HepG2 (cell line): ENCODE measurements around the gene NEURL1. TPM values are rescaled to one million over a fixed set of nuclear protein-coding genes. Genes with fewer than 3 reads are reported as not detected.

Experiments
- ATAC-seq: fragments of 200-7000 bp; cut with Tn5 transposase; 3 replicates; pipeline ENCODE4 v1.9.1; 2020; ENCODE audit warnings: mild to moderate bottlenecking, moderate library complexity
- BruUV-seq: library from RNA; stranded (reverse); fragments of 400-500 nt; replicated peaks from 2 replicates; lab custom pipeline; 2021; lab: Mats Ljungman, UMichigan
- CTCF ChIA-PET: fragments of 300-600 bp; formaldehyde crosslinking; extraction: SDS; loops from one replicate; lab custom pipeline; 2021; ENCODE audit warnings: low total read pairs, inconsistent platforms, low intra/inter-chr PET ratio; lab: Yijun Ruan, JAX
- POLR2A ChIA-PET: fragments of 350-600 bp; sonication (Branson Sonifier 250); formaldehyde crosslinking; loops from one replicate; lab custom pipeline; 2020; ENCODE audit warnings: antibody characterized with exemption, inconsistent platforms; lab: Yijun Ruan, JAX
- DNase-seq: peaks from one replicate; pipeline ENCODE4 v3.0.0-alpha.2; 2015; ENCODE audit warnings: low spot score
- FAIRE-seq: peaks from 3 replicates; lab custom pipeline; 2011; peaks lifted over from hg19 to GRCh38; lab: Jason Lieb, UNC
- H2AFZ ChIP-seq: one replicate; pipeline ENCODE4 v1.6.1; 2011; ENCODE audit warnings: low read length, inconsistent platforms
- H3K27ac ChIP-seq: fragments of 300-600 bp; 3 replicates; pipeline ENCODE4 v1.8.0; 2011; ENCODE audit warnings: mixed run types, mild to moderate bottlenecking, mixed read lengths, low read length, inconsistent platforms; ENCODE audit not compliant: insufficient read depth; ENCODE audit errors: extremely low read length
- H3K27me3 ChIP-seq, 2 experiments: fragments of 200-600 bp in 1 of 2; 2 replicates in 1 of 2; 3 replicates in 1 of 2; pipeline versions ENCODE4 v1.6.0 to v1.8.0; 2011; ENCODE audit warnings: low read length in 2 of 2, mild to moderate bottlenecking in 2 of 2, moderate library complexity in 2 of 2, inconsistent platforms in 1 of 2; ENCODE audit not compliant: insufficient read depth in 2 of 2, control insufficient read depth in 1 of 2
- H3K36me3 ChIP-seq, 2 experiments: fragments of 200-600 bp in 1 of 2; replicated peaks in 1 of 2; 2 replicates in 1 of 2; 3 replicates in 1 of 2; pipeline versions ENCODE4 v1.5.1 to v1.8.0; 2011; ENCODE audit warnings: low read length in 2 of 2, inconsistent platforms in 1 of 2; ENCODE audit not compliant: insufficient read depth in 2 of 2, control insufficient read depth in 1 of 2
- H3K4me1 ChIP-seq: 2 replicates; pipeline ENCODE4 v1.5.1; 2012; ENCODE audit warnings: low read length, inconsistent platforms; ENCODE audit not compliant: insufficient read depth
- H3K4me2 ChIP-seq: 2 replicates; pipeline ENCODE4 v1.6.0; 2011; ENCODE audit warnings: low read depth, low read length, inconsistent platforms
- H3K4me3 ChIP-seq, 3 experiments: fragments of 200-600 bp in 1 of 3; sonication (generic), shearing (Covaris generic) in 1 of 3; replicated peaks in 1 of 3; 2 replicates each; pipeline ENCODE4 v1.5.1; 2011 to 2016; ENCODE audit warnings: low read length in 3 of 3, inconsistent platforms in 2 of 3, low read depth in 2 of 3, mild to moderate bottlenecking in 2 of 3, control low read depth in 1 of 3, mixed read lengths in 1 of 3; ENCODE audit not compliant: insufficient read depth in 1 of 3
- H3K79me2 ChIP-seq: one replicate; pipeline ENCODE4 v1.6.1; 2011; ENCODE audit warnings: low read length, inconsistent platforms; ENCODE audit not compliant: insufficient read depth
- H3K9ac ChIP-seq: 2 replicates; pipeline ENCODE4 v1.6.0; 2011; ENCODE audit warnings: mild to moderate bottlenecking, low read depth, low read length, inconsistent platforms; ENCODE audit not compliant: insufficient read depth
- H3K9me3 ChIP-seq: 2 replicates; pipeline ENCODE4 v1.5.1; 2012; ENCODE audit warnings: mild to moderate bottlenecking, low read length
- H4K20me1 ChIP-seq: 2 replicates; pipeline ENCODE4 v1.6.0; 2011; ENCODE audit warnings: inconsistent platforms, mild to moderate bottlenecking, low read length, moderate library complexity; ENCODE audit not compliant: insufficient read depth
- GABPA ChIP-seq, 2 experiments: IDR thresholded peaks; 2 replicates each; pipeline ENCODE4 v1.6.1; 2011 to 2016; ENCODE audit warnings: low read depth in 2 of 2, low read length in 1 of 2, missing biosample characterization in 1 of 2, missing genetic modification characterization in 1 of 2
- PAWR ChIP-seq: sonication (generic); formaldehyde crosslinking; IDR thresholded peaks from 2 replicates; pipeline ENCODE4 v1.4.0; 2020; ENCODE audit warnings: missing genetic modification reagents, mild to moderate bottlenecking, borderline replicate concordance
- YEATS2 ChIP-seq: sonication (generic); formaldehyde crosslinking; IDR thresholded peaks from 2 replicates; pipeline ENCODE4 v1.4.0; 2020; ENCODE audit warnings: missing genetic modification reagents, borderline replicate concordance
- ZNF234 ChIP-seq: sonication (generic); formaldehyde crosslinking; conservative IDR thresholded peaks from 2 replicates; pipeline ENCODE4 v1.5.1; 2020; ENCODE audit warnings: mild to moderate bottlenecking, missing genetic modification reagents
- WGBS: methylation state at CpG from one replicate; pipeline ENCODE4 v1.1.6; 2017; ENCODE audit warnings: low lambda C conversion rate; 5-methylcytosine and 5-hydroxymethylcytosine counted together
- in situ Hi-C: cut with HindIII; loops from 2 replicates; pipeline ENCODE4 v1.10.0; 2017; ENCODE audit warnings: low pct_unique_long_range_greater_than_20kb; ENCODE audit not compliant: extremely low pct_ligation_motif_present
- intact Hi-C: fragments of 100-400 bp; cut with micrococcal nuclease; formaldehyde crosslinking; loops from one replicate; pipeline ENCODE4 v1.10.0; 2022; ENCODE audit not compliant: unreplicated experiment
- polyA plus RNA-seq, 8 experiments: library from polyadenylated mRNA; depleted of rRNA in 3 of 8; stranded (reverse) in 7 of 8; unstranded in 1 of 8; fragments of >200 nt; fragmentation: Illumina TruSeq in 4 of 8; extraction: Trizol in 4 of 8; gene quantifications; 2 replicates each; pipeline versions ENCODE4 v1.2.1 to v1.2.3, GENCODE V29; 2011 to 2016; ENCODE audit warnings: low read depth in 4 of 8, missing spikeins in 1 of 8, mixed read lengths in 1 of 8; ENCODE audit not compliant: insufficient read depth in 1 of 8
- total RNA-seq, 5 experiments: library from RNA; depleted of rRNA; stranded (reverse); fragments of >200 nt; fragmentation: Illumina TruSeq; extraction: Trizol; gene quantifications; 2 replicates each; pipeline ENCODE4 v1.2.3, GENCODE V29; 2016; ENCODE audit warnings: low read depth in 1 of 5
- TF ChIP-seq, protein P1 (sequence below): sonication (generic); formaldehyde crosslinking; IDR thresholded peaks from 2 replicates; pipeline ENCODE4 v1.4.0; 2020; ENCODE audit warnings: mild to moderate bottlenecking, low read depth, missing genetic modification reagents
- TF ChIP-seq, protein P2 (sequence below): sonication (generic); formaldehyde crosslinking; IDR thresholded peaks from 2 replicates; pipeline ENCODE4 v1.5.0; 2020; ENCODE audit warnings: missing genetic modification reagents, mild to moderate bottlenecking, borderline replicate concordance

Gene NEURL1
- total and polyA plus RNA-seq, 2 of the 13 experiments (the other 11 are each of a cell fraction or from before 2014, with no cell fraction given), result not detected

DNA sequence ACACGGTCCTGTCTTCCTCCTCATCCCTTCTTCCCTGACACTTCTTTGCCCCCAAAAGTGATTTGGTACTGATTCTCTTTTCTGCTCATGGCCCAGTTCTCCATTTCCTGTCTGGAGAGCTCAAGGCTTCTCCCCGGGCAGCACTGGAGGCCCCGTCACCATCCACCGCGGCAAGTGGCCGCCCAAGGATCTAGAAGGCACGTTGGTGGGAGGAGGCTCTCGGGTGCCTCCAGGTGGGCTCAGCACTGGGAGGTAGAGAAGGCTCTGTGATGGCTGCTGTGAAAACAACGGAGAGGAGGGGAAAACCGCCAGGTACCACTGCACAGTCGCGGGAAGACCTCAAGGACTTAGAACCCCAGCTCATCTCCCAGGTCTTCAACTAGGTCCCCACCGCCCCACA lies 134.4 kb downstream of the NEURL1 start:
- in situ Hi-C loops (no loop called here), intact Hi-C loops (no loop called here)
- Histone ChIP-seq H3K4me3 (no peak overlapping the region), H3K9ac (no peak overlapping the region), H3K79me2 (no peaks in the 10 kb centered on the region), H3K4me2 (no peak overlapping the region), H3K27me3 (no peaks in the 10 kb centered on the region), H2AFZ (no peak overlapping the region), H3K4me1 (no peaks in the 10 kb centered on the region), H3K9me3 (no peaks in the 10 kb centered on the region), H4K20me1 (no peaks in the 10 kb centered on the region), H3K36me3 (peaks cover 46 to 83% of the 10 kb centered on the region in 2 experiments), H3K27ac (no peak overlapping the region)
- ChIA-PET CTCF (no interaction called here), POLR2A (no interaction called here)
- TF ChIP-seq GABPA (IDR thresholded peaks at IDR 0.05; ENCODE audit: low read depth, low read length) (no peak), GABPA (CRISPR knock-in tag; IDR thresholded peaks at IDR 0.05; ENCODE audit: low read depth) (no peak), YEATS2 (CRISPR knock-in tag) (no peak), PAWR (CRISPR knock-in tag) (no peak), ZNF234 (CRISPR knock-in tag) (no peak)
- TF ChIP-seq, protein P1, sequence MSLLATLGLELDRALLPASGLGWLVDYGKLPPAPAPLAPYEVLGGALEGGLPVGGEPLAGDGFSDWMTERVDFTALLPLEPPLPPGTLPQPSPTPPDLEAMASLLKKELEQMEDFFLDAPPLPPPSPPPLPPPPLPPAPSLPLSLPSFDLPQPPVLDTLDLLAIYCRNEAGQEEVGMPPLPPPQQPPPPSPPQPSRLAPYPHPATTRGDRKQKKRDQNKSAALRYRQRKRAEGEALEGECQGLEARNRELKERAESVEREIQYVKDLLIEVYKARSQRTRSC (CRISPR knock-in tag), result no peak
- TF ChIP-seq, protein P2, sequence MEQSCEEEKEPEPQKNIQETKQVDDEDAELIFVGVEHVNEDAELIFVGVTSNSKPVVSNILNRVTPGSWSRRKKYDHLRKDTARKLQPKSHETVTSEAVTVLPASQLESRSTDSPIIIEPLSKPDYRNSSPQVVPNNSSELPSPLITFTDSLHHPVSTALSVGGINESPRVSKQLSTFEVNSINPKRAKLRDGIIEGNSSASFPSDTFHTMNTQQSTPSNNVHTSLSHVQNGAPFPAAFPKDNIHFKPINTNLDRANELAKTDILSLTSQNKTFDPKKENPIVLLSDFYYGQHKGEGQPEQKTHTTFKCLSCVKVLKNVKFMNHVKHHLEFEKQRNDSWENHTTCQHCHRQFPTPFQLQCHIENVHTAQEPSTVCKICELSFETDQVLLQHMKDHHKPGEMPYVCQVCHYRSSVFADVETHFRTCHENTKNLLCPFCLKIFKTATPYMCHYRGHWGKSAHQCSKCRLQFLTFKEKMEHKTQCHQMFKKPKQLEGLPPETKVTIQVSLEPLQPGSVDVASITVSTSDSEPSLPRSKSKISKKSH, result no peak
- FAIRE-seq, result no peak
- BruUV-seq, result no TSS peak
- ATAC-seq, result no peak
- 96% methylated on average over 13 of the region's 13 CpGs for WGBS
- DNase-seq, result no peak
